Liver (tissue), 9 donors: ENCODE results near the gene UGGT2. TPM values are rescaled to one million over a fixed set of nuclear protein-coding genes. Genes with fewer than 3 reads are reported as not detected.

Source experiments
- DNase-seq: peaks from one replicate; pipeline ENCODE4 v3.0.0-alpha.2; 2017; ENCODE audit warnings: low spot score
- H3K27ac ChIP-seq, 2 donors: one replicate each; pipeline ENCODE4 v1.7.0; 2013; ENCODE audit warnings: inconsistent platforms in 2 of 2, low read length in 2 of 2, control low read depth in 1 of 2, low read depth in 1 of 2, mild to moderate bottlenecking in 1 of 2
- H3K27me3 ChIP-seq, 4 donors: one replicate each; pipeline versions ENCODE4 v1.6.1 to v1.7.0; 2013; ENCODE audit warnings: low read length in 3 of 4, inconsistent platforms in 1 of 4, mild to moderate bottlenecking in 1 of 4, moderate library complexity in 1 of 4; ENCODE audit not compliant: control insufficient read depth in 4 of 4, insufficient read depth in 4 of 4
- H3K36me3 ChIP-seq, 4 donors: one replicate each; pipeline versions ENCODE4 v1.6.1 to v1.7.0; 2013; ENCODE audit warnings: low read length in 3 of 4, mild to moderate bottlenecking in 3 of 4, low read depth in 1 of 4, moderate library complexity in 1 of 4; ENCODE audit not compliant: control insufficient read depth in 4 of 4, insufficient read depth in 3 of 4
- H3K4me1 ChIP-seq, 4 donors: one replicate each; pipeline versions ENCODE4 v1.6.1 to v1.7.0; 2013; ENCODE audit warnings: low read length in 3 of 4, mild to moderate bottlenecking in 3 of 4, moderate library complexity in 1 of 4; ENCODE audit not compliant: control insufficient read depth in 4 of 4, insufficient read depth in 4 of 4
- H3K4me3 ChIP-seq, 3 donors: one replicate each; pipeline versions ENCODE4 v1.6.1 to v1.7.0; 2013; ENCODE audit warnings: low read length in 3 of 3, control low read depth in 1 of 3, low read depth in 1 of 3, mild to moderate bottlenecking in 1 of 3
- H3K9ac ChIP-seq, 2 donors: one replicate each; pipeline ENCODE4 v1.7.0; 2013; ENCODE audit warnings: low read length in 2 of 2, mild to moderate bottlenecking in 2 of 2, moderate library complexity in 2 of 2, control low read depth in 1 of 2, low read depth in 1 of 2
- H3K9me3 ChIP-seq, 4 donors: one replicate each; pipeline versions ENCODE4 v1.6.1 to v1.7.0; 2013; ENCODE audit warnings: low read length in 3 of 4; ENCODE audit not compliant: control insufficient read depth in 4 of 4
- ATF3 ChIP-seq: IDR thresholded peaks from 2 replicates; pipeline ENCODE4 v1.6.1; 2016; ENCODE audit warnings: antibody characterized with exemption
- CTCF ChIP-seq: fragments of 150-350 bp; IDR thresholded peaks from 2 replicates; pipeline ENCODE4 v1.5.1; 2017; ENCODE audit warnings: improper control_type of control experiment, low read depth, low read length; ENCODE audit not compliant: missing input control
- EGR1 ChIP-seq, 2 donors: IDR thresholded peaks; 2 replicates each; pipeline ENCODE4 v1.6.1; 2016 to 2018; ENCODE audit warnings: antibody characterized with exemption in 2 of 2, low read depth in 2 of 2
- FOXA1 ChIP-seq: IDR thresholded peaks from 2 replicates; pipeline ENCODE4 v1.6.1; 2016; ENCODE audit warnings: antibody characterized with exemption
- FOXA2 ChIP-seq: IDR thresholded peaks from 2 replicates; pipeline ENCODE4 v1.6.1; 2016; ENCODE audit warnings: antibody characterized with exemption
- GABPA ChIP-seq, 2 donors: IDR thresholded peaks in 1 of 2; conservative IDR thresholded peaks in 1 of 2; 2 replicates each; pipeline ENCODE4 v1.6.1; 2016; ENCODE audit warnings: antibody characterized with exemption in 2 of 2, mild to moderate bottlenecking in 1 of 2, moderate library complexity in 1 of 2
- HNF4A ChIP-seq, 2 donors: conservative IDR thresholded peaks; 2 replicates each; pipeline ENCODE4 v1.6.1; 2016; ENCODE audit warnings: antibody characterized with exemption in 2 of 2, mild to moderate bottlenecking in 2 of 2
- HNF4G ChIP-seq: IDR thresholded peaks from 2 replicates; pipeline ENCODE4 v1.6.1; 2016; ENCODE audit warnings: antibody characterized with exemption
- JUND ChIP-seq, 2 donors: IDR thresholded peaks; 2 replicates each; pipeline ENCODE4 v1.6.1; 2016; ENCODE audit warnings: antibody characterized with exemption in 2 of 2
- MAX ChIP-seq: IDR thresholded peaks from 2 replicates; pipeline ENCODE4 v1.6.1; 2016; ENCODE audit warnings: antibody characterized with exemption
- NR2F2 ChIP-seq: IDR thresholded peaks from 2 replicates; pipeline ENCODE4 v1.6.1; 2016; ENCODE audit warnings: antibody characterized with exemption
- RAD21 ChIP-seq, 2 donors: IDR thresholded peaks; 2 replicates each; pipeline ENCODE4 v1.6.1; 2016; ENCODE audit warnings: antibody characterized with exemption in 2 of 2, mild to moderate bottlenecking in 2 of 2
- REST ChIP-seq: IDR thresholded peaks from 2 replicates; pipeline ENCODE4 v1.6.1; 2016; ENCODE audit warnings: antibody characterized with exemption, mild to moderate bottlenecking
- RXRA ChIP-seq, 2 donors: IDR thresholded peaks; 2 replicates each; pipeline ENCODE4 v1.6.1; 2017 to 2018; ENCODE audit warnings: antibody characterized with exemption in 2 of 2, mild to moderate bottlenecking in 1 of 2
- SP1 ChIP-seq: IDR thresholded peaks from 2 replicates; pipeline ENCODE4 v1.6.1; 2018; ENCODE audit warnings: antibody characterized with exemption, mild to moderate bottlenecking
- TAF1 ChIP-seq: conservative IDR thresholded peaks from 2 replicates; pipeline ENCODE4 v1.6.1; 2016; ENCODE audit warnings: antibody characterized with exemption, mild to moderate bottlenecking
- YY1 ChIP-seq: IDR thresholded peaks from 2 replicates; pipeline ENCODE4 v1.6.1; 2016; ENCODE audit warnings: antibody characterized with exemption, mild to moderate bottlenecking
- ZBTB33 ChIP-seq: IDR thresholded peaks from 2 replicates; pipeline ENCODE4 v1.6.1; 2016; ENCODE audit warnings: antibody characterized with exemption
- WGBS: extraction: QIAGEN DNeasy Blood & Tissue Kit; methylation state at CpG from one replicate; pipeline ENCODE4 v1.1.7; 2013; 5-methylcytosine and 5-hydroxymethylcytosine counted together
- polyA plus RNA-seq, 2 donors: library from polyadenylated mRNA; stranded (reverse) in 1 of 2; unstranded in 1 of 2; fragments of 200-250 nt in 1 of 2; fragments of >200 nt in 1 of 2; fragmentation: Nextera tagmentation in 1 of 2; extraction: Ambion mirVana in 1 of 2; gene quantifications; one replicate each; pipeline versions ENCODE4 v1.2.1 to v1.2.3, GENCODE V29; 2013 to 2015
- total RNA-seq, 2 donors: library from RNA; depleted of rRNA; stranded (reverse); fragments of >200 nt; gene quantifications; one replicate each; pipeline ENCODE4 v1.2.3, GENCODE V29; 2014
- donor health status: healthy.
- donor health status: healthy.
- donor health status: healthy.
- donor health status: healthy.
- donor health status: healthy.

The UGGT2 gene
- total and polyA plus RNA-seq, 4 donors = 5.6 to 23.0 (median 13.2) TPM

- no peak overlapping the region for H3K4me3 ChIP-seq
- TF ChIP-seq SP1 (no peak), JUND (IDR thresholded peaks at IDR 0.05) (no peak), RAD21 (IDR thresholded peaks at IDR 0.05) (no peak), GABPA (IDR thresholded peaks at IDR 0.05 in 1 of 2, conservative IDR thresholded peaks at IDR 0.05 in 1 of 2) (no peak), NR2F2 (no peak), HNF4A (conservative IDR thresholded peaks at IDR 0.05) (no peak), MAX (no peak), HNF4G (no peak), FOXA1 (no peak), CTCF (no peak), FOXA2 (no peak), YY1 (no peak), REST (no peak), TAF1 (no peak), RXRA (IDR thresholded peaks at IDR 0.05) (no peak), ZBTB33 (no peak), ATF3 (no peak), EGR1 (IDR thresholded peaks at IDR 0.05; ENCODE audit: low read depth in 2 of 2) (no peak)
- H3K4me1 ChIP-seq = no peaks in the 10 kb centered on the region
- no peaks in the 10 kb centered on the region for H3K27me3 ChIP-seq
- H3K9ac ChIP-seq = no peak overlapping the region
- H3K9me3 ChIP-seq = peaks cover 3 to 14% (median 5%) of the 10 kb centered on the region in 4 donors
- WGBS = 91% methylated on average over 3 of the region's 3 CpGs
- H3K36me3 ChIP-seq = peaks cover 0 to 2% (median 0%) of the 10 kb centered on the region in 4 donors
- DNase-seq = no peak
- H3K27ac ChIP-seq = no peak overlapping the region
These were observed 240.1 kb downstream of the UGGT2 start for GRCh38 chr13:95813139-95813538.
